Left renal pelvis (tissue), 4 donors: Measurements from ENCODE around the gene DDX25. TPM values are rescaled to one million over a fixed set of nuclear protein-coding genes. Genes with fewer than 3 reads are reported as not detected.
A peak's percentile ranks its signal among the peaks of the same experiment; 100 is the strongest.

Experiments
- DNase-seq, 4 donors: peaks; one replicate each; pipeline ENCODE4 v3.0.0-alpha.2; 2013; ENCODE audit warnings: low read depth in 4 of 4, low spot score in 3 of 4
- polyA plus RNA-seq, 4 donors: library from polyadenylated mRNA; unstranded; fragments of 120-200 nt; gene quantifications; one replicate each; pipeline ENCODE4 v1.2.1, GENCODE V29; 2013; ENCODE audit not compliant: insufficient read length in 4 of 4

The DDX25 gene
- polyA plus RNA-seq, 4 donors, result 3.9 to 6.1 (median 5.0) TPM

- DNase-seq, result no peak
Observed at GRCh38 chr11:125933030-125933813, 28.9 kb downstream of the DDX25 start.

- DNase-seq, result no peak
Observed at GRCh38 chr11:125934473-125934872, 30.2 kb downstream of the DDX25 start.

- no peak for DNase-seq
Observed at GRCh38 chr11:125935056-125935455, 30.7 kb downstream of the DDX25 start.

- DNase-seq, result no peak
Observed at GRCh38 chr11:125935618-125936199, 31.4 kb downstream of the DDX25 start.

GRCh38 chr11:125938418-125938817 lies 34.1 kb downstream of the DDX25 start:
- no peak for DNase-seq

GRCh38 chr11:125939081-125939521 lies 34.8 kb downstream of the DDX25 start:
- no peak for DNase-seq

- DNase-seq, result no peak
Observed at GRCh38 chr11:125940145-125940544, 35.8 kb downstream of the DDX25 start.

- no peak for DNase-seq
Observed at GRCh38 chr11:125941267-125941618, 36.9 kb downstream of the DDX25 start.

GRCh38 chr11:125941619-125942611 lies 37.6 kb downstream of the DDX25 start:
- peak in 2 of 4 donors; percentile 21 to 42 for DNase-seq

- DNase-seq, result no peak
Observed at GRCh38 chr11:125942771-125943428, 38.6 kb downstream of the DDX25 start.

- DNase-seq, result no peak
Observed at GRCh38 chr11:125943661-125944349, 39.5 kb downstream of the DDX25 start.

- no peak for DNase-seq
Observed at GRCh38 chr11:125944350-125945010, 40.2 kb downstream of the DDX25 start.

- DNase-seq, result no peak
Observed at GRCh38 chr11:125945011-125945796, 40.9 kb downstream of the DDX25 start.

GRCh38 chr11:125945797-125946520 lies 41.7 kb downstream of the DDX25 start, which contains the start of gene VSIG10L2:
TSS of gene VSIG10L2 (plus strand) at chr11:125946044. CDS start at chr11:125946056, 12 bp downstream.
- no peak for DNase-seq

- DNase-seq, result no peak
Observed at GRCh38 chr11:125946712-125947418, 42.6 kb downstream of the DDX25 start.

- DNase-seq, result no peak
Observed at GRCh38 chr11:125947419-125948277, 43.3 kb downstream of the DDX25 start.
